SK-N-DZ (cell line): ENCODE results near the gene TNIK.
"Not testable (repeated sequence)": the region's sequence is repeated elsewhere in the genome, so short reads cannot be mapped to it uniquely, and the experiment has no call there.

Experiments
- DNase-seq: peaks from one replicate; pipeline ENCODE4 v3.0.0-alpha.2; 2015; ENCODE audit warnings: low spot score

Gene TNIK

GRCh38 chr3:171311784-171312183, 148.4 kb downstream of the TNIK start:
- no peak for DNase-seq

DNA sequence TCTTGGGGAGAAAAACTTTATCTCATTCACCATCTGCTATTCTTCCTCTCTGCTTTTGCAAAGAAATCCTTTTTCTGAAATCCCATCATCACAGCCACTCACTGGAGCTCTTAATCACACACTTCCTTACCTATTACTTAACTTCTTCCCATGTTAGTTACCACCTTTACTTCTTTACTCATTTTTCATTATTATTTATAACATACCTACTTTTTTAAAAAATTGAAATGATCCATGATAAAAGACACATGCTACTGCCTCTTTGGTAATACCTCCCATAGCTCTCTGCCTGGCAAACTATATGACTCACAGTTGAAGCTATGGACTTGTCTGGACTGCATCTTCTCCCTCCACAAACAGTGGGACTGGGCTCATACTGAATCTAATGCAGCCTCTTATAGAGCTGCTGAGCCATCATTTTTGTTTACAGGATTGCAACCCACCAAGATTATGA, 150.3 kb downstream of the TNIK start:
- DNase-seq, result no peak

DNA sequence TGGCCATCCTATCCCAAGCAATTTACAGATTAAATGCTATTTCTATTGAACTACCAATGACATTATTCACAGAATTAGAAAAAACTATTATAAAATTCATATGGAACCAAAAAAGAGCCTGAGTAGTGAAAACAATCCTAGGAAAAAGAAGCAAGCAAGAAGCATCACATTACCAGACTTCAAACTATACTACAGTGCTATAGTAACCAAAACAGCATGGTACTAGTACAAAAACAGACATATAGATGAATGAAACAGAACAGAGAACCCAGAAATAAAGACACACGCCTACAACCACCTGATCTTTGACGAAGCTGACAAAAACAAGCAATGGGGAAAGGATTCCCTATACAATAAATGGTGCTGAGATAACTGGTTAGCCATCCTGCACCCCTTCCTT, 152.2 kb downstream of the TNIK start:
- no peak for DNase-seq

DNA sequence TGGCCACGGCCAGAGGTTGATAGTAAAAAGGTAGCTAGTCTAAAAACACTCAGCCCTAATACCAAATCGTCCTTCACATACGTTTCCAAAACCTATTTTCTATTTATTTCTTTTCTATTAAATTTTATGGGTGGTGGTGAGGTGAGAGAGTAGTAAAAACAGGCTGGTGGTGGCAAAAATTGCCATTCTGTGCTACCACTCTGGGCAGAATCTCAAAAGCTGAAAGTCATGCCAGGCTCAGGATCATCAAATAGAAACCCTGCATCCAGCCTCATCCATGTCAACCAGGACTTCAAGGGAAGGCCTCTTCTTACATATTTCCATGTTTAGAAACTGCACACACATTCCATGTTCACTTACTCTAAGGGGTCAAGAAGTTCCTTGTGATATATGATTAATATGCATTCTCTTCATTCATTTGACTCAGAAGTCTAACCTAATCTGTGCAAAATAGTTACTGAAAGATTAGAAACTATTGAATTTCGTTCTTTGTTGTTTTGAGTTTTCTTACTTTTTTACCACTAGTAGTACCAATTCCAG, 153.1 kb downstream of the TNIK start:
- no peak for DNase-seq

- DNase-seq, result no peak
Measured at GRCh38 chr3:171306631-171307030, 153.6 kb downstream of the TNIK start.

DNA sequence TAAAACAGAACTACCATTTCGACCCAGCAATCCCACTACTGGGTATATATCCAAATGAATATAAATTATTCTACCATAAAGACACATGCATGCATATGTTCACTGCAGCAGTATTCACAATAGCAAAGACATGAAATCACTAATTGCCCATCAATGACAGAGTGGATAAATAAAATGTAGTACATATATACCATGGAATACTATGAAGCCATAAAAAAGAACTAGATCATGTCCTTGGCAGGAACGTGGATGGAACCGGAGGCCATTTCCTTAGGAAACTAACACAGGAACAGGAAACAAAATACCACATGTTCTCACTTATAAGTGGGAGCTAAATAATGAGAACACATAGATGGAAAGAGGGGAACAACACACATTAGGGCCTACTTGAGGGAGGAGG, 154.4 kb downstream of the TNIK start:
- DNase-seq, result not testable (repeated sequence)

GRCh38 chr3:171304498-171304897, 155.7 kb downstream of the TNIK start:
- not testable (repeated sequence) for DNase-seq

GRCh38 chr3:171304017-171304416, 156.2 kb downstream of the TNIK start:
- not testable (repeated sequence) for DNase-seq

DNA sequence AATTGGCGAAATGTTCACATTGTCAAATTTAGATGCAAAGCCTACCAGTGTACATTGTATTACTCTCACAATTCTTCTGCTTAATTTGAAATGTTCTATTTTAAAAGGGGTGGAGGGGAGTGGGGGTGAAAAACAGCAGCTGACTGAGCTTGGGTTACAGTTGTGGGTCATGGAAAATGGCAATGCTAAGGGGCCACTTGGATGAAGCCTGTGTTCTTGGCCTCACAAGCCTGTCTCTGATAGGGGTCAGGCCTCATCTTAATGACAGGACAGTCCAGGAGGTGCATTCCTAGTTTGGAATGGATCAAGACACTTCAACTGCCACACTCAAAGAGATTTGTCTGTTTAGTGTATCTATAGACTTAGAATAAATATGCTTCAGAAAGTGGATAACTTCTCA, 158.2 kb downstream of the TNIK start:
- DNase-seq, result no peak

DNA sequence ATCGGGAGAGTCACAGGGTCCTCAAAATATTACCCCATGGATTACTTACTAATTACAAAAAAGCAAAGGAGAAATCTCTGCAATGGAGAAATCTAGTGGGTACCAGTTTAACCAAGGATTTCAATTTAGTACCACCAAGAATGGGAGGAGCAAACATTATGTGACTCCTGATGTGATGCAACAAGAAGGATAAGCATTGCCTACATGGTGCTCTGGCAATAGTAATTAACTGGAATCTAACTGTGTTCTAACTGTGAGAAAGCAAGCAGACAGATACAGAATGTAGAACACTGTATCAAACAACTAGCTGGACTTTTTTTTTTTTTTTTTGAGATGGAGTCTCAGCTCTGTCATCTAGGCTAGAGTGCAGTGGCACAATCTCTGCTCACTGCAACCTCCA, 159.2 kb downstream of the TNIK start:
- no peak for DNase-seq

GRCh38 chr3:171297951-171298350, 162.3 kb downstream of the TNIK start:
- DNase-seq, result no peak

- no peak for DNase-seq
Measured at GRCh38 chr3:171297207-171297606, 163.0 kb downstream of the TNIK start.

DNA sequence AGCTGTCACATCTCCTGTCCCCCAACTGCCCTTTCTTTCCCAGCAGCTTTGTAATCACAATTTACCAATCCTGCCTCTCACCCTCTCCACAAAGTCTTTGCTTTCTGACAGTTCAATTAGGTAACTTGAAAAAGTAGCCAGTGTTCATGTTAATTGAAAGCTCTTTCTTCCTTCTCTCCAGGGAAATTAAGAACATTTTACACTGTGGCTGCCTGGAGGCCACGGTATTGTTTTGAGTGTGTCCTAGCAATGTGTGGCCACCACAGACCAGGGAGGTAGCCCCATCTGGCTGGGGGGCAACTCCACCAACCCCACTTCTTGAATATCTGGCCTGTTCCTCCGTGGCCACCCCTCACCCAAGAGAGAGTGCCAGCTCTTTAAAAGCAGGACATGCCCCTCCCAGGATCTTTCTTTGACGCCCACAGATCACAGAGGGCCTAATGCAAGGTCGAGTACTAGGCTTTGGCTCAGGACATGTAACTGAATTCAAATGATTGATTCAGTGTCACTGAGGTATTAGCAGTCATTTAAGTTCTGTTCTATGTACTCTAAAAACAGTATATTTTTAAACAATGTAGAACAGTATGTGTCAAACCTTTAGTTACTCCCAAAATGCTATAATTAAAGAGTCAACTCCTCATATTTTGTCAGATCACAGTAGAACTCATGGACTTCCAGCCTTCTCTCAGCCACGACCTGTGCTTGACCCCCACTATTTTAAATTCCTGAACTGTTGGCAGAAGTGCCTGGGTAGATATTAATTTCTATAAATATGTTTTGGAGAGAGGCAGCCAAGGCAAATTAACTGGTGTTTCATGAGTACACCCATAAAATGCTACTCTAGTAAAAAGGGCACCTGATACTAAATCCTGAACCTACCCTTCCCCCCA, 164.5 kb downstream of the TNIK start:
- no peak for DNase-seq

DNA sequence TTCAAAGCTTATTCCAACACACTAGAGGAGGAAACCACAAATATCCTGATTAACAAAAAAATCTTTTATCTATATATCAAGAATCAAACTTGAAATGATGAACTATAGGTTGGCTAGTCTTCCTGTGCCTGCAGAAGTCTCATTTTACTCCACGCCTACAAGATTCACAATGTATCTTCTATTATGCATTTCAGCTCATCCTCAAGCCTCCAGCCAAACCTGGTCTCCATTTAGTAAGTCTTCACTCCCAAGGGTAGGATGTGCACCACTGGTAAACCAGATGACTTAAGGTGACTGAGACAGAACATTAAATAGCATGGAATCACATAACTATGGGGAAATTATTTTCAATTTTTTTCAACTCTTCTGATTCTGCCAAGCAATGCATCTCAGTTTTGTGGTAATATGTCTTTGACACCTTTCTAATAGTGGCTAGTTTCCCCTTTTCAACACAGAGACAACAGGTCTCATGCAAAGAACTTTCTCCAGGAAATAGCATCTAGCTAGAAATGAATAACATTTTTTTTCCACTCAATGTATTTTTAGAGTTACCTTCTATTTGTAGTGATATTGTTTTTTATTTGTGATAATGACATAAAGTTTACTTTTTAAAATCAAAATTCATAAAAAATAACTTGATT, 166.9 kb downstream of the TNIK start:
- DNase-seq, result no peak

DNA sequence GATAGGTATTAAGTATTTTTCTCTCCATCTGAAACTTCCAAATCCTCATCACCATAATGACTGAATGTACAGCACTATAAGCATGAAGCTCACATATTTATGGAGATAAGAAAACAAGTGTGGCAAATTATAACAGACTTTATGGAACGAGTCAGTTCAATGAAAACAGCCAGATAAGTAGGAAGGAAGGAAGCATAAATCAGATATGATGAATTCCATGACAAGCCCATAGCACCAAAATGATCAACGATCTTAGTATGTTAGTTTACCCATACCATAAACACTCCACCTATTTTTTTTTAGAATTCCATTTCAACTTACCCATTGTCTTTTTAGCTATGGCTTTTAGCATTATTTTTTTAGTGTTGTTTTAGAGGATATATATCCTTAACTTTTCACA, 169.5 kb downstream of the TNIK start:
- no peak for DNase-seq

DNA sequence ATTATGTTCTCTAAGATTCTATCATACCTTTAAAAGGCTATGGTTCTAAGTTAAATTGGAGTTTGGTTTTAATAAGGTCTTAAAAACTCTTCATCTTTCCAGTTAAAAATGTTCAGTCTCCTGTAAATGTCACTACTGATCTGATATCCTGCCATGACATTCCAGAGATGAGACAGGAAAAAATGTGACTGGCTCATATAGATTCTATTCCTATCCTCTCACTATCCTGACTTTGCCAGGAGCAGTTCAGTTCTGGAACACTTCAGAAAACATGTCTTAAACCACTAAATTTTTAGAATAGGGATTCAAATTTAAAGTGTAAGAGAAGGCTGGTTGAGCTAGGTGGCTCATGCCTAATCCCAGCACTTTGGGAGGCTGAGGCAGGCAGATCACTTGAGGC, 170.9 kb downstream of the TNIK start:
- no peak for DNase-seq

- DNase-seq, result not testable (repeated sequence)
Measured at GRCh38 chr3:171287761-171288160, 172.4 kb downstream of the TNIK start.

GRCh38 chr3:171286580-171287249, 173.5 kb downstream of the TNIK start:
- DNase-seq, result no peak

DNA sequence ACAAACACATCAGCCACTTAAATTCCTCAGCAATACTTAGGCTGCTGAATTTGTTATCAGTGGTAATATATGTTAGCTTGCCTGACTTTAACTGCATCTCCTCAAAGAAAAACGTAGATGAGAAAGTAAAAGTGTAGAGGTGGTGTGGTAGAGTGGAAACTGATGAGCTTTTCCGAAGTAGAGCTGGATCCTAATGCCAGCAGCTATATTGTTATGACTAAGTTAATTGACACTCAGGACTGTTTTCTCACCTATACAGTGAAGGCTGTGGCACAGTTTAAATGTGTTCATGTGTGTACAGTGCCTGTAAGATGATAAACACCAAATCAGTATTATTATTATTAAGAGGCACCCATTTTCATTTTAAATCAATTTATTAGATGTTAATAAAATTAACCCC, 174.9 kb downstream of the TNIK start:
- no peak for DNase-seq

GRCh38 chr3:171284308-171285075, 175.7 kb downstream of the TNIK start:
- DNase-seq, result no peak

GRCh38 chr3:171283848-171284222, 176.4 kb downstream of the TNIK start:
- DNase-seq, result no peak
